Measurements from ENCODE around the gene RPL27.
"Not testable (repeated sequence)": the region's sequence is repeated elsewhere in the genome, so short reads cannot be mapped to it uniquely, and the experiment has no call there.

RPL27 gene

GRCh38 chr17:42997984-42998938, at the start of gene RPL27:
RPL27 (plus strand) TSS chr17:42998419; CDS start chr17:42998751, 332 bp downstream.
- Histone ChIP-seq H3K27ac (ENCODE audit: low read depth, low read length) (peak within 1 kb of the TSS; percentile 90), H3K4me1 (ENCODE audit: insufficient read depth, low read length) (peaks cover 23% of the 10 kb centered on the region), H3K4me3 (ENCODE audit: low read depth in 1 of 2, low read length in 2 of 2) (peak within 1 kb of the TSS; percentile 67 to 74), H3K9ac (ENCODE audit: low read length) (peak within 1 kb of the TSS; percentile 98), H3K27me3 (ENCODE audit: control insufficient read depth in 1 of 2, insufficient read depth in 2 of 2, low read length in 2 of 2) (no peaks in the 10 kb centered on the region), H3K9me3 (ENCODE audit: low read length) (no peaks in the 10 kb centered on the region), H3K36me3 (ENCODE audit: insufficient read depth, low read length) (peaks cover 39% of the 10 kb centered on the region)

- Histone ChIP-seq H3K27ac (ENCODE audit: low read depth, low read length) (no peak overlapping the region), H3K4me3 (ENCODE audit: low read depth in 1 of 2, low read length in 2 of 2) (no peak overlapping the region), H3K4me1 (ENCODE audit: insufficient read depth, low read length) (no peaks in the 10 kb centered on the region), H3K36me3 (ENCODE audit: insufficient read depth, low read length) (peaks cover 50% of the 10 kb centered on the region), H3K9me3 (ENCODE audit: low read length) (no peaks in the 10 kb centered on the region), H3K27me3 (ENCODE audit: control insufficient read depth in 1 of 2, insufficient read depth in 2 of 2, low read length in 2 of 2) (no peaks in the 10 kb centered on the region), H3K9ac (ENCODE audit: low read length) (no peak overlapping the region)
These were observed 48.0 kb upstream of the RPL27 start for GRCh38 chr17:42950044-42950783.

GRCh38 chr17:42953669-42954068, 44.5 kb upstream of the RPL27 start:
- no peak overlapping the region for H3K27ac ChIP-seq (ENCODE audit: low read depth, low read length)
- H3K4me3 ChIP-seq (ENCODE audit: low read depth in 1 of 2, low read length in 2 of 2), result no peak overlapping the region
- peaks cover 69% of the 10 kb centered on the region for H3K36me3 ChIP-seq (ENCODE audit: insufficient read depth, low read length)
- H3K27me3 ChIP-seq (ENCODE audit: control insufficient read depth in 1 of 2, insufficient read depth in 2 of 2, low read length in 2 of 2), result no peaks in the 10 kb centered on the region
- no peaks in the 10 kb centered on the region for H3K4me1 ChIP-seq (ENCODE audit: insufficient read depth, low read length)
- H3K9me3 ChIP-seq (ENCODE audit: low read length), result no peaks in the 10 kb centered on the region
- H3K9ac ChIP-seq (ENCODE audit: low read length), result no peak overlapping the region

- peak within 1 kb of the TSS; percentile 43 to 79 for H3K4me3 ChIP-seq (ENCODE audit: low read depth in 1 of 2, low read length in 2 of 2)
- H3K36me3 ChIP-seq (ENCODE audit: insufficient read depth, low read length), result peaks cover 22% of the 10 kb centered on the region
- H3K4me1 ChIP-seq (ENCODE audit: insufficient read depth, low read length), result no peaks in the 10 kb centered on the region
- H3K27ac ChIP-seq (ENCODE audit: low read depth, low read length), result peak within 1 kb of the TSS; percentile 89
- H3K9ac ChIP-seq (ENCODE audit: low read length), result peak within 1 kb of the TSS; percentile 69
- H3K9me3 ChIP-seq (ENCODE audit: low read length), result no peaks in the 10 kb centered on the region
- H3K27me3 ChIP-seq (ENCODE audit: control insufficient read depth in 1 of 2, insufficient read depth in 2 of 2, low read length in 2 of 2), result no peaks in the 10 kb centered on the region
These were observed 33.9 kb upstream of the RPL27 start, which contains the start of gene AARSD1 for GRCh38 chr17:42964161-42964932. AARSD1 (minus strand) TSS chr17:42964454; CDS start chr17:42964440, 14 bp downstream.

GRCh38 chr17:42967925-42968324, 30.3 kb upstream of the RPL27 start:
- Histone ChIP-seq H3K9ac (ENCODE audit: low read length) (no peak overlapping the region), H3K9me3 (ENCODE audit: low read length) (no peaks in the 10 kb centered on the region), H3K27ac (ENCODE audit: low read depth, low read length) (no peak overlapping the region), H3K4me3 (ENCODE audit: low read depth in 1 of 2, low read length in 2 of 2) (no peak overlapping the region), H3K27me3 (ENCODE audit: control insufficient read depth in 1 of 2, insufficient read depth in 2 of 2, low read length in 2 of 2) (no peaks in the 10 kb centered on the region), H3K4me1 (ENCODE audit: insufficient read depth, low read length) (no peaks in the 10 kb centered on the region), H3K36me3 (ENCODE audit: insufficient read depth, low read length) (no peaks in the 10 kb centered on the region)

- no peaks in the 10 kb centered on the region for H3K4me1 ChIP-seq (ENCODE audit: insufficient read depth, low read length)
- H3K27ac ChIP-seq (ENCODE audit: low read depth, low read length), result no peak overlapping the region
- no peaks in the 10 kb centered on the region for H3K27me3 ChIP-seq (ENCODE audit: control insufficient read depth in 1 of 2, insufficient read depth in 2 of 2, low read length in 2 of 2)
- no peak overlapping the region for H3K4me3 ChIP-seq (ENCODE audit: low read depth in 1 of 2, low read length in 2 of 2)
- H3K9me3 ChIP-seq (ENCODE audit: low read length), result no peaks in the 10 kb centered on the region
- no peak overlapping the region for H3K9ac ChIP-seq (ENCODE audit: low read length)
- no peaks in the 10 kb centered on the region for H3K36me3 ChIP-seq (ENCODE audit: insufficient read depth, low read length)
These were observed 29.1 kb upstream of the RPL27 start for GRCh38 chr17:42969001-42969581.

GRCh38 chr17:42971589-42971988, 26.6 kb upstream of the RPL27 start:
- H3K27ac ChIP-seq (ENCODE audit: low read depth, low read length), result no peak overlapping the region
- H3K27me3 ChIP-seq (ENCODE audit: control insufficient read depth in 1 of 2, insufficient read depth in 2 of 2, low read length in 2 of 2), result no peaks in the 10 kb centered on the region
- no peak overlapping the region for H3K4me3 ChIP-seq (ENCODE audit: low read depth in 1 of 2, low read length in 2 of 2)
- no peaks in the 10 kb centered on the region for H3K4me1 ChIP-seq (ENCODE audit: insufficient read depth, low read length)
- H3K9ac ChIP-seq (ENCODE audit: low read length), result no peak overlapping the region
- no peaks in the 10 kb centered on the region for H3K36me3 ChIP-seq (ENCODE audit: insufficient read depth, low read length)
- H3K9me3 ChIP-seq (ENCODE audit: low read length), result no peaks in the 10 kb centered on the region

GRCh38 chr17:42973323-42973722, 24.9 kb upstream of the RPL27 start:
- H3K27ac ChIP-seq (ENCODE audit: low read depth, low read length); H3K36me3 ChIP-seq (ENCODE audit: insufficient read depth, low read length); H3K9me3 ChIP-seq (ENCODE audit: low read length); H3K27me3 ChIP-seq (ENCODE audit: control insufficient read depth in 1 of 2, insufficient read depth in 2 of 2, low read length in 2 of 2); H3K4me3 ChIP-seq (ENCODE audit: low read depth in 1 of 2, low read length in 2 of 2); H3K4me1 ChIP-seq (ENCODE audit: insufficient read depth, low read length); H3K9ac ChIP-seq (ENCODE audit: low read length): not testable (repeated sequence)

- Histone ChIP-seq H3K4me3 (ENCODE audit: low read depth in 1 of 2, low read length in 2 of 2) (no peak overlapping the region), H3K4me1 (ENCODE audit: insufficient read depth, low read length) (peaks cover 13% of the 10 kb centered on the region), H3K36me3 (ENCODE audit: insufficient read depth, low read length) (no peaks in the 10 kb centered on the region), H3K27me3 (ENCODE audit: control insufficient read depth in 1 of 2, insufficient read depth in 2 of 2, low read length in 2 of 2) (no peaks in the 10 kb centered on the region), H3K9ac (ENCODE audit: low read length) (no peak overlapping the region), H3K27ac (ENCODE audit: low read depth, low read length) (no peak overlapping the region), H3K9me3 (ENCODE audit: low read length) (no peaks in the 10 kb centered on the region)
These were observed 23.0 kb upstream of the RPL27 start for GRCh38 chr17:42975265-42975664.

GRCh38 chr17:42975701-42976100, 22.5 kb upstream of the RPL27 start:
- not testable (repeated sequence) for H3K36me3 ChIP-seq (ENCODE audit: insufficient read depth, low read length); H3K9me3 ChIP-seq (ENCODE audit: low read length); H3K9ac ChIP-seq (ENCODE audit: low read length); H3K27ac ChIP-seq (ENCODE audit: low read depth, low read length); H3K27me3 ChIP-seq (ENCODE audit: control insufficient read depth in 1 of 2, insufficient read depth in 2 of 2, low read length in 2 of 2); H3K4me3 ChIP-seq (ENCODE audit: low read depth in 1 of 2, low read length in 2 of 2)
- H3K4me1 ChIP-seq (ENCODE audit: insufficient read depth, low read length), result peaks cover 13% of the 10 kb centered on the region
